Stimulated activated naive CD4-positive, alpha-beta T cell (primary cell): ENCODE data around the gene C19orf44.
A peak's percentile ranks its signal among the peaks of the same experiment; 100 is the strongest.
"Not testable (repeated sequence)": the region's sequence is repeated elsewhere in the genome, so short reads cannot be mapped to it uniquely, and the experiment has no call there.

Experiments used
- DNase-seq, 6 experiments: peaks; one replicate each; lab custom pipeline; 2025; lab: John Stamatoyannopoulos, UW

C19orf44 gene

DNA sequence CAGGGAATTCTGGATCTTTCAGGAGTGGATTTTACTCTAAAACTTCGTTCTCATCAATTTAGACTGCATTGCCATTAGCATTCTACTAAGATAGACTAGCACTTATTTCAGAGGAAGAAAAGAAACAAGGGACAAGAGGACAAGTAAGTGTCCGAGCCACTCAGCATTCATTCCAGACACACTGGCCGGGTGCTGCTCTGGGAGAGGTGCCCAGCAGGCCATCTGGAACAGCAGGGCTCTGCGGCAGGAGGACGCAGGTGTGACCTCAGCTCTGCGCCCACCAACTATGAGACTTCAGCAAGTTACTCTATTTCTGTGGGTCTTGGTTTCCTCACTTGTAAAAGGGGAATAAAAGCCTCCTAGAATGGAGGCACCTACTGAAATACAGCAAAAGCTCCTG, 28.6 kb upstream of the C19orf44 start:
- no peak for DNase-seq

GRCh38 chr19:16470541-16470910, 25.7 kb upstream of the C19orf44 start:
- no peak for DNase-seq

DNA sequence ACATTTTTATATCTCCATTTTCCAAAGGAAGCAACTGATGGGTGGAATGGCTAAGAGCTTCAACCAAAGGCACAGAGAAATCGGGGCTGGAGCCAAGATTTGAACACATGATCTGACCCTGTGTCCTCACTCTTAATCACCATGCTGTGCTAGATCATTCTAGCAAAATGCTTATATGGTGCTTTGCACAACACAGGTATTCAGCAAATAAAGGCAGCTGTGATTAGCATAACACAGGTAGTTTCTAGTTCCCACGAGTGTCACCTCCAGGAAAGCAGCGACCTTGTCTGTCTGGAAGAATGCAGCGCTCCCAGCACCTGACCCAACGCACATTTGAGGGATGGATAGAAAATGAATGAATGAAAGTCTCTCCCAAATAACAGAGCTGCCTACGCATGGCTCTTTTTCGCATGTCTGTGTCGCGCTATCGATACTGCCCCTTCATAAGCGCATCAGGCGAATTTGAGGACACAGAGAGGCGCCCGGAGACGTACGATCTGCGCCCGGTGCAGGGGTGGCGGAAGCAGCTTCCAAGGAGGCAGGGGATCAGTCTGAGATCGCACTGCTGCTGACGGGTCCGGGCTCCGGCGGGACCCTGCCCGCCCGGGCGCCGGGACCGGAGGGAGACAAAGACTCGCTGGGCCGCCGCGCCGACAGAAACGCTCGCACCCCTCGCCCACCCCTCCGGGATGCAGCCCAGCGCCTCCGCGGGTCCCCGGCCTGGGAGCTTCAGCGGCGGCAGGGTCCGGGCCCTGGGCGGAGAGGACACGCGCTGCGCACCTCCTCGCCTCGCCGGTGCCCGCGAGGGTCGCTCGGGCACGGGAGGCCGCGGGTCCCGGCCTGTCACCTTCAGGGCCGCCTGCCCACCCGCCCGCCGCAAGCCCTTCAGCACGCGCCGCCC, 25.0 kb upstream of the C19orf44 start:
- DNase-seq: peak in 2 of 6 experiments; percentile 32 to 44

DNA sequence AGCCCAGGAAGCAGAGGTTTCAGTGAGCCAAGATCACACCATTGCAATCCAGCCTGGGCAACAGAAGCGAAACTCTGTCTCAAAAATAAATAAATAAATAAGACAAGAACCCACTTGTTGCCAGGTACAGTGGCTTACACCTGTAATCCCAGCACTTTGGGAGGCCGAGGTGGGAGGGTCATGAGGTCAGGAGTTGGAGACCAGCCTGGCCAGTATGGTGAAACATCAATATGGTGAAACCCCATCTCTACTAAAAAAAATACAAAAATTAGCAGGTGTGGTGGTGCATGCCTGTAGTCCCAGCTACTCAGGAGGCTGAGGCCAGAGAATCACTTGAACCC, 23.7 kb upstream of the C19orf44 start:
- DNase-seq: not testable (repeated sequence)

GRCh38 chr19:16472992-16473391, 23.2 kb upstream of the C19orf44 start:
- no peak for DNase-seq

- DNase-seq: no peak
These were observed 22.3 kb upstream of the C19orf44 start for GRCh38 chr19:16473875-16474392.

- no peak for DNase-seq
These were observed 19.8 kb upstream of the C19orf44 start for GRCh38 chr19:16476401-16476800.

- no peak for DNase-seq
These were observed 18.9 kb upstream of the C19orf44 start for GRCh38 chr19:16477311-16477710.

DNA sequence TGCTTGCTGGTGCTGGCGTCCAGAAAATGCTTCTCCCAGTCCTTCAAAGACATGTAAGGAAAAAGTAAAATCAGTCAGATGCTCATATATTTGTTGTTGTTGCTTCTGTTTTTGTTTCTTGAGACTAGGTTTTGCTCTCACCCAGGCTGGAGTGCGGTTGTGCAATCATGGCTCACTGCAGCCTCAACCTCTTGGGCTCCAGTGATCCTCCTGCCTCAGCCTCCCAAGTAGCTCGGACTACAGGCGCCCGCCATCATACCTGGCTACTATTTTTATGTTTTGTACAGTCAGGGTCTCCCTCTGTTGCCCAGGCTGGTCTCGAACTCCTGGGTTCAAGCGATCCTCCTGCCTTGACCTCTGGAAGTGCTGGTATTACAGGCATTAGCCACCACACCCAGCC, 13.4 kb upstream of the C19orf44 start:
- no peak for DNase-seq

DNA sequence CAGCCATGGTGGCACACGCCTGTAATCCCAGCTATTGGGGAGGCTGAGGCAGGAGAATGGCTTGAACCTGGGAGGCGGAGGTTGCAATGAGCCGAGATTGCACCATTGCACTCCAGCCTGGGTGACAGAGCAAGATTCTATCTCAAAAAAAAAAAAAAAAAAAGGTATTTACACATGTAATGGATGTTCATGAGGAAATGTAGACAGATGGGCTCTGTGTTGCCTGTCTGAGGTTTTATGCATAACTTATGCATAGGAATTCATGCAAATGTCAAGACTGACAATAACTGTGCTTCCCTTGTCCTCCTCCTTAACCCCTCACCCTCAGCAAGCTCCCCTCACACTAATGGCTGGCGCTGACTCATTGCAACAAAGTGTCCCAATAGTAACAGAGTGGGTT, 9.7 kb upstream of the C19orf44 start:
- not testable (repeated sequence) for DNase-seq

DNA sequence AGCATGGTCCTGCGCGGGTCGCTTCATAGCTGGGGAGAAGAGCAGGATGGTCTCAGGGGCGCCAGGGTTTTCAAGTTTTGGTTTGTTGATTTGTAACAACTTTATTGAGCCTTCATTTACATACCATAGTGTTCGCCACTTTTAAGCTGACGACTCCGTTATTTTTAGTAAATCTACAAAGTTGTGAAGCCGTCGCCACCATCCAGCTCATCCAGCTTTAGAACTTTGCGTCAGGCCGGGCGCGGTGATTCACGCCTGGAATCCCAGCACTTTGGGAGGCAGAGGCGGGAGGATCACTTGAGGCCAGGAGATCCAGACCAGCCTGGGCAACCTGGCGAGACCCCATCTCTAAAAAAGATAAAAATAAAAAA, 404 bp downstream of the C19orf44 start:
- DNase-seq: no peak

DNA sequence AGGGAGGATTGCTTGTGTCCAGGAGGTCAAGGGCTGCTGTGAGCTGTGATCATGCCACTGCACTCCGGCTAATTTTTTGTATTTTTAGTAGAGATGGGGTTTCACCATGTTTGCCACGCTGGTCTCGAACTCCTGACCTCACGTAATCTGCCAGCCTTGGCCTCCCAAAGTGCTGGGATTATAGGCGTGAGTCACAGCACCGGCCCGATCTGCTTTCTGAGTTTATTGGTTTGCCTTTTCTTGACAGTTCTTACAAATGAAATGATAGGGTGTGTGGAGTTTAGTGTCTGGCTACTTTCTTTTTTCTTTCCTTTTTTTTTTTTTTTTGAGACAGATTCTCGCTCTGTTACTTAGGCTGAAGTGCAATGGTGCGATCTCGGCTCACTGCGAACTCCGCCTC, 848 bp downstream of the C19orf44 start:
- no peak for DNase-seq

GRCh38 chr19:16497837-16498236, 1.6 kb downstream of the C19orf44 start:
- DNase-seq: no peak

- DNase-seq: no peak
These were observed 8.1 kb downstream of the C19orf44 start for GRCh38 chr19:16504271-16504670.

DNA sequence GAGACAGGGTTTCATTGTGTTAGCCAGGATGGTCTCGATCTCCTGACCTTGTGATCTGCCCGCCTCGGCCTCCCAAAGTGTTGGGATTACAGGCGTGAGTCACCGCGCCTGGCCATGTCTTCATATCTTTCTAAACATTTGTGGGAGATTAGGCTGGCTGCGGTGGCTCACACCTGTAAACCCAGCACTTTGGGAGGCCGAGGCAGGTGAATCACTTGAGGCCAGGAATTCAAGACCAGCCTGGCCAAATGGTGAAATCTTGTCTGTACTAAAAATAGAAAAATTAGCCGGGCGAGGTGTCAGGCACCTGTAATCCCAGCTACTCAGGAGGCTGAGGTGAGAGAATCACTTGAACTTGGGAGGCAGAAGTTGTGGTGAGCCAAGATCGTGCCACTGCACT, 10.0 kb downstream of the C19orf44 start:
- DNase-seq: not testable (repeated sequence)

DNA sequence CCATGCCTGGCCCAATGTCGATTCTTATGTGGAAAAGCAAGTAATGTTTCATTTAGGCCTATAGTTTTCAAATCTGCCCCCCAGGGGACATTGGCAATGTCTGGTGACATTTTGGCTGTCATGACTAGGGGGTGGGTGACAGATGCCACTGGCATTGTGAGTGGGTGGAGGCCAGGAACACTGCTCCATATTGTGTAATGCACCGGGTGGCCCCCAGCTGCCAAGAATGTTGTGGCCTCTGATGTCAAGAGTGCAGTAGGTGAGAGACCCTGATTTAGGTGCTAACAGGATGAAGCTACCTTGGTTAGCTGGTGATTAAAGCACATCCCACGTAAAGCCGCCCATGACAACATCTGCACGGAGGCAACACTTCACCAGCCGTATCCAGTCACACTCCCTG, 10.8 kb downstream of the C19orf44 start:
- no peak for DNase-seq

GRCh38 chr19:16508546-16508945, 12.4 kb downstream of the C19orf44 start:
- DNase-seq: no peak

- no peak for DNase-seq
These were observed 13.2 kb downstream of the C19orf44 start for GRCh38 chr19:16509141-16510061.

GRCh38 chr19:16512611-16513010, 16.4 kb downstream of the C19orf44 start:
- DNase-seq: not testable (repeated sequence)

DNA sequence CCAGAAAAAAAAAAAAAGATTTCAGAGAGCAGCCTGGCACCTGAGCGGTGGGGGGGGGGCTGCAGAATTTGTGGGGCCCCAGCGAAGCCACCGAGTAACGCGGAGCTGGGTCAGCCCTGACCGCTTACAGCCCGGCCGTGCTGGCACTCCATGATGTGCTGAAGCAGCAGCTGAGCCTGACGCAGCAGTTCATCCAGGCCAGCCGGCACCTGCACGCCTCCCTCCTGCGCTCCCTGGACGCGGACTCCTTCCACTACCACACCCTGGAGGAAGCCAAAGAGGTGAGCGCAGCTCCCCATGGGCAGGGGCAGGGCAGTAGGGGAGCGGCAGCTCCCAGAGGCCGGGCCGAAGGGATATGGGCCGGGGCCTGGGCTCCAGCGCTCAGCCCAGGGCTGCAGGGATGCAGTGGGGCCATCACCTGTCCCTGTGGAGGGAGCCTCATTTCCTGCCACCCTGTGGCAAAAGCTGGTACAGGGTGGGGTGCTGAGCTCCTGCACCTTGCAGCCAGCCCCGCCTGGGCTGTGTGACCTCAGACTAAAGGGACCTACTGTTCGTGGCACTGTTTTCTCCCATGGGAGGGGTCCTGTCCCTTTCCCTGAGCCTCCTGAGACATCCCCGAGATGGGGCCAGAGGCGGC, 18.3 kb downstream of the C19orf44 start:
- no peak for DNase-seq

DNA sequence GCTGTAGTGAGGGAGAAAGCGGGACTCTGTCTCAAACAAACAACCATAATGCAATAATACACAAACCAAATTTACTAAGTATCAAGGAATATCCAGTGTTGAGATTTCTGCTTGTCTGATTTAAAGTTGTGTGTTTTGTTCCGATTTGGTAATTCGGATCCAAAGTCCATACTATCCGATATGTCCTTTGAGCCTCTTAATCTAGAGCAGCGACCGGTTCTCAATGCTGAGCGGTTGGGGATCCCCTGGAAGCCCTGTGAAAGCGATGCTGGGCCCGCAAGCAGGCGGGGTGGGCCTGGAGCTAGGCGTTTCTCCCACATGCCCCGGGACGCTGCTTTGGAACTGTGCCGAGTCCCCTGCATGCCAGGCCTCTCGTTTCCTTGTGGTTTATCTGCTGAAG, 20.2 kb downstream of the C19orf44 start:
- DNase-seq: no peak

- no peak for DNase-seq
These were observed 20.9 kb downstream of the C19orf44 start for GRCh38 chr19:16516923-16517610.
